ENCODE measurements around the gene TMEM219. TPM values are rescaled to one million over a fixed set of nuclear protein-coding genes. Genes with fewer than 3 reads are reported as not detected.

The TMEM219 gene
- total and polyA plus RNA-seq, 11 donors = 58.9 to 121 (median 69.8) TPM

DNA sequence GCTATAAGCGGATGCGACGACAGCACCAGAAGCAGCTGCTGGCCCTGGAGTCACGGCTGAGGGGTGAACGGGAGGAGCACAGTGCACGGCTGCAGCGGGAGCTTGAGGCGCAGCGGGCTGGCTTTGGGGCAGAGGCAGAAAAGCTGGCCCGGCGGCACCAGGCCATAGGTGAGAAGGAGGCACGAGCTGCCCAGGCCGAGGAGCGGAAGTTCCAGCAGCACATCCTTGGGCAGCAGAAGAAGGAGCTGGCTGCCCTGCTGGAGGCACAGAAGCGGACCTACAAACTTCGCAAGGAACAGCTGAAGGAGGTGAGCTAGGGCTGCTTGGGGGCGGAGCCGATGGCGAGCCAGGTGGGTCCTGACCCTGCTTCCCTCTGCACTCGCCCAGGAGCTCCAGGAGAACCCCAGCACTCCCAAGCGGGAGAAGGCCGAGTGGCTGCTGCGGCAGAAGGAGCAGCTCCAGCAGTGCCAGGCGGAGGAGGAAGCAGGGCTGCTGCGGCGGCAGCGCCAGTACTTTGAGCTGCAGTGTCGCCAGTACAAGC is 23.5 kb downstream of the TMEM219 start:
- peak in 1 of 5 donors; percentile 18 for DNase-seq
- WGBS, 4 donors = 90 to 95% (median 94%) methylated on average over 21 to 28 of the region's 28 CpGs
- ATAC-seq = no peak
- H3K27ac ChIP-seq = no peak overlapping the region
- intact Hi-C loops (cut with DNase I) = no loop called here
- H3K9me3 ChIP-seq = no peaks in the 10 kb centered on the region
- TF ChIP-seq, protein P1, sequence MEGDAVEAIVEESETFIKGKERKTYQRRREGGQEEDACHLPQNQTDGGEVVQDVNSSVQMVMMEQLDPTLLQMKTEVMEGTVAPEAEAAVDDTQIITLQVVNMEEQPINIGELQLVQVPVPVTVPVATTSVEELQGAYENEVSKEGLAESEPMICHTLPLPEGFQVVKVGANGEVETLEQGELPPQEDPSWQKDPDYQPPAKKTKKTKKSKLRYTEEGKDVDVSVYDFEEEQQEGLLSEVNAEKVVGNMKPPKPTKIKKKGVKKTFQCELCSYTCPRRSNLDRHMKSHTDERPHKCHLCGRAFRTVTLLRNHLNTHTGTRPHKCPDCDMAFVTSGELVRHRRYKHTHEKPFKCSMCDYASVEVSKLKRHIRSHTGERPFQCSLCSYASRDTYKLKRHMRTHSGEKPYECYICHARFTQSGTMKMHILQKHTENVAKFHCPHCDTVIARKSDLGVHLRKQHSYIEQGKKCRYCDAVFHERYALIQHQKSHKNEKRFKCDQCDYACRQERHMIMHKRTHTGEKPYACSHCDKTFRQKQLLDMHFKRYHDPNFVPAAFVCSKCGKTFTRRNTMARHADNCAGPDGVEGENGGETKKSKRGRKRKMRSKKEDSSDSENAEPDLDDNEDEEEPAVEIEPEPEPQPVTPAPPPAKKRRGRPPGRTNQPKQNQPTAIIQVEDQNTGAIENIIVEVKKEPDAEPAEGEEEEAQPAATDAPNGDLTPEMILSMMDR (IDR thresholded peaks at IDR 0.05) = no peak
- no peak for TF ChIP-seq POLR2A (IDR thresholded peaks at IDR 0.05)
- no peak overlapping the region for H3K4me3 ChIP-seq
- H3K36me3 ChIP-seq = peaks cover 6 to 100% (median 100%) of the 10 kb centered on the region in 9 donors
- no peaks in the 10 kb centered on the region for H3K27me3 ChIP-seq
- H3K4me1 ChIP-seq = peaks cover 0 to 3% (median 0%) of the 10 kb centered on the region in 12 donors

DNA sequence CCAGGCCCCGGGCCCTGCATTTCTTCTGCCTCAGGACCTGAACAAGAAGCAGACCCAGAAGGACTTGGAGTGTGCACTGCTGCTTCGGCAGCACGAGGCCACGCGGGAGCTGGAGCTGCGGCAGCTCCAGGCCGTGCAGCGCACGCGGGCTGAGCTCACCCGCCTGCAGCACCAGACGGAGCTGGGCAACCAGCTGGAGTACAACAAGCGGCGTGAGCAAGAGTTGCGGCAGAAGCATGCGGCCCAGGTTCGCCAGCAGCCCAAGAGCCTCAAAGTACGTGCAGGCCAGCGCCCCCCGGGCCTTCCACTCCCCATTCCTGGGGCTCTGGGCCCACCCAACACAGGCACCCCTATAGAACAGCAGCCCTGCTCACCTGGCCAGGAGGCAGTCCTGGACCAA is 24.4 kb downstream of the TMEM219 start:
- intact Hi-C loops (cut with DNase I) = no loop called here

DNA sequence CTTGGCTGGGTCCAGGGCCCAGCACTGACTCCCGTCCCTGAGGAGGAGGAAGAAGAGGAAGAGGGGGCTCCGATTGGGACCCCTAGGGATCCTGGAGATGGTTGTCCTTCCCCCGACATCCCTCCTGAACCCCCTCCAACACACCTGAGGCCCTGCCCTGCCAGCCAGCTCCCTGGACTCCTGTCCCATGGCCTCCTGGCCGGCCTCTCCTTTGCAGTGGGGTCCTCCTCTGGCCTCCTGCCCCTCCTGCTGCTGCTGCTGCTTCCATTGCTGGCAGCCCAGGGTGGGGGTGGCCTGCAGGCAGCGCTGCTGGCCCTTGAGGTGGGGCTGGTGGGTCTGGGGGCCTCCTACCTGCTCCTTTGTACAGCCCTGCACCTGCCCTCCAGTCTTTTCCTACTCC is 25.1 kb downstream of the TMEM219 start:
- no peaks in the 10 kb centered on the region for H3K27me3 ChIP-seq
- peaks cover 6 to 100% (median 100%) of the 10 kb centered on the region in 9 donors for H3K36me3 ChIP-seq
- H3K27ac ChIP-seq = no peak overlapping the region
- no peak overlapping the region for H3K4me3 ChIP-seq
- TF ChIP-seq POLR2A (IDR thresholded peaks at IDR 0.05) = no peak
- no peak for ATAC-seq
- peak in 1 of 5 donors; percentile 11 for DNase-seq
- WGBS, 4 donors = 85 to 94% (median 92%) methylated on average over 5 of the region's 5 CpGs
- H3K9me3 ChIP-seq = no peaks in the 10 kb centered on the region
- H3K4me1 ChIP-seq = peaks cover 0 to 2% (median 0%) of the 10 kb centered on the region in 12 donors
- intact Hi-C loops (cut with DNase I) = no loop called here

More for the DNA sequence above, 24.4 kb downstream of the TMEM219 start:
- H3K36me3 ChIP-seq = peaks cover 6 to 100% (median 100%) of the 10 kb centered on the region in 9 donors
- no peak overlapping the region for H3K4me3 ChIP-seq
- TF ChIP-seq, protein P1 (IDR thresholded peaks at IDR 0.05) = no peak
- no peak for TF ChIP-seq POLR2A (IDR thresholded peaks at IDR 0.05)
- no peak for ATAC-seq
- no peaks in the 10 kb centered on the region for H3K27me3 ChIP-seq
- H3K4me1 ChIP-seq = no peaks in the 10 kb centered on the region
- WGBS, 4 donors = 83 to 94% (median 93%) methylated on average over 5 to 20 of the region's 20 CpGs
- H3K27ac ChIP-seq = no peak overlapping the region
- no peaks in the 10 kb centered on the region for H3K9me3 ChIP-seq
- DNase-seq = peak in 1 of 5 donors; percentile 19

DNA sequence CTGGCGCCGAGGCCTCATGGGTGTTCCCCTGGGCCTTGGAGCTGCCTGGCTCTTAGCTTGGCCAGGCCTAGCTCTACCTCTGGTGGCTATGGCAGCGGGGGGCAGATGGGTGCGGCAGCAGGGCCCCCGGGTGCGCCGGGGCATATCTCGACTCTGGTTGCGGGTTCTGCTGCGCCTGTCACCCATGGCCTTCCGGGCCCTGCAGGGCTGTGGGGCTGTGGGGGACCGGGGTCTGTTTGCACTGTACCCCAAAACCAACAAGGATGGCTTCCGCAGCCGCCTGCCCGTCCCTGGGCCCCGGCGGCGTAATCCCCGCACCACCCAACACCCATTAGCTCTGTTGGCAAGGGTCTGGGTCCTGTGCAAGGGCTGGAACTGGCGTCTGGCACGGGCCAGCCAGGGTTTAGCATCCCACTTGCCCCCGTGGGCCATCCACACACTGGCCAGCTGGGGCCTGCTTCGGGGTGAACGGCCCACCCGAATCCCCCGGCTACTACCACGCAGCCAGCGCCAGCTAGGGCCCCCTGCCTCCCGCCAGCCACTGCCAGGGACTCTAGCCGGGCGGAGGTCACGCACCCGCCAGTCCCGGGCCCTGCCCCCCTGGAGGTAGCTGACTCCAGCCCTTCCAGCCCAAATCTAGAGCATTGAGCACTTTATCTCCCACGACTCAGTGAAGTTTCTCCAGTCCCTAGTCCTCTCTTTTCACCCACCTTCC is 25.6 kb downstream of the TMEM219 start:
- 87 to 98% (median 94%) methylated on average over 18 to 35 of the region's 35 CpGs for WGBS, 4 donors

More for the DNA sequence above, 25.6 kb downstream of the TMEM219 start:
- DNase-seq (peak in 2 of 5 donors; percentile 21 to 25), ATAC-seq (no peak)
- no peaks in the 10 kb centered on the region for H3K9me3 ChIP-seq
- H3K27ac ChIP-seq = no peak overlapping the region
- H3K27me3 ChIP-seq = no peaks in the 10 kb centered on the region
- H3K4me3 ChIP-seq = no peak overlapping the region
- TF ChIP-seq, protein P1 (IDR thresholded peaks at IDR 0.05) = no peak
- no peak for TF ChIP-seq POLR2A (IDR thresholded peaks at IDR 0.05)
- H3K4me1 ChIP-seq = peaks cover 0 to 8% (median 0%) of the 10 kb centered on the region in 12 donors
- intact Hi-C loops (cut with DNase I) = no loop called here
- peaks cover 6 to 100% (median 99%) of the 10 kb centered on the region in 9 donors for H3K36me3 ChIP-seq
